OCI-LY7 (cell line): ENCODE measurements around the gene ERICH3. TPM values are rescaled to one million over a fixed set of nuclear protein-coding genes. Genes with fewer than 3 reads are reported as not detected.

Source experiments
- BruUV-seq: library from RNA; stranded (reverse); fragments of 400-500 nt; replicated peaks from 2 replicates; lab custom pipeline; 2021; lab: Mats Ljungman, UMichigan
- CTCF ChIA-PET: fragments of 300-600 bp; sonication (Branson Sonifier 250); formaldehyde crosslinking; loops from one replicate; lab custom pipeline; 2022; ENCODE audit warnings: antibody characterized with exemption; ENCODE audit not compliant: unreplicated experiment; lab: Charles Lee
- POLR2A ChIA-PET: fragments of 300-600 bp; sonication (Branson Sonifier 250); formaldehyde crosslinking; loops from one replicate; lab custom pipeline; 2022; ENCODE audit warnings: antibody characterized with exemption; lab: Charles Lee
- DNase-seq: peaks from one replicate; pipeline ENCODE4 v3.0.0-alpha.2; 2015; ENCODE audit warnings: low spot score
- H2AFZ ChIP-seq: fragments of 200-600 bp; sonication (generic), shearing (Covaris generic); 2 replicates; pipeline ENCODE4 v1.6.1; 2014; ENCODE audit warnings: mild to moderate bottlenecking, antibody characterized with exemption, low read length, moderate library complexity
- H3K27ac ChIP-seq: fragments of 200-600 bp; sonication (generic); 2 replicates; pipeline ENCODE4 v1.5.1; 2014; ENCODE audit warnings: mixed run types, low read depth, mild to moderate bottlenecking, moderate library complexity, low read length, inconsistent platforms; ENCODE audit not compliant: poor library complexity, severe bottlenecking
- H3K36me3 ChIP-seq: fragments of 200-600 bp; sonication (generic); 2 replicates; pipeline ENCODE4 v1.6.1; 2014; ENCODE audit warnings: mild to moderate bottlenecking, antibody characterized with exemption, low read length, moderate library complexity, mixed read lengths; ENCODE audit not compliant: insufficient read depth
- H3K4me1 ChIP-seq: fragments of 200-600 bp; sonication (generic); 2 replicates; pipeline ENCODE4 v1.5.1; 2014; ENCODE audit warnings: mild to moderate bottlenecking, low read length; ENCODE audit not compliant: insufficient read depth, poor library complexity, severe bottlenecking
- H3K4me2 ChIP-seq: fragments of 200-600 bp; sonication (generic); 2 replicates; pipeline ENCODE4 v1.6.1; 2014; ENCODE audit warnings: mild to moderate bottlenecking, low read length
- H3K4me3 ChIP-seq: fragments of 200-600 bp; sonication (generic); 2 replicates; pipeline ENCODE4 v1.5.1; 2014; ENCODE audit warnings: mild to moderate bottlenecking, low read depth, low read length; ENCODE audit not compliant: poor library complexity, severe bottlenecking
- H3K79me2 ChIP-seq: fragments of 200-600 bp; sonication (generic); 2 replicates; pipeline ENCODE4 v1.6.1; 2016; ENCODE audit warnings: low read depth, mild to moderate bottlenecking, low read length, moderate library complexity, mixed read lengths; ENCODE audit not compliant: insufficient read depth
- H3K9me2 ChIP-seq: fragments of 200-600 bp; sonication (generic); 2 replicates; pipeline ENCODE4 v1.6.1; 2016; ENCODE audit warnings: mild to moderate bottlenecking, low read length, mixed read lengths; ENCODE audit not compliant: insufficient read depth
- H3K9me3 ChIP-seq: fragments of 200-600 bp; sonication (generic); 2 replicates; pipeline ENCODE4 v1.6.1; 2014; ENCODE audit warnings: mild to moderate bottlenecking, mixed run types, low read length, mixed read lengths
- H4K20me1 ChIP-seq: fragments of 200-600 bp; sonication (generic); 2 replicates; pipeline ENCODE4 v1.6.1; 2014; ENCODE audit warnings: mild to moderate bottlenecking, antibody characterized with exemption, low read length, moderate library complexity, mixed read lengths; ENCODE audit not compliant: insufficient read depth
- EZH2phosphoT487 ChIP-seq: fragments of 200-600 bp; sonication (generic); IDR thresholded peaks from 2 replicates; pipeline ENCODE4 v1.6.1; 2018; ENCODE audit warnings: low read depth, borderline replicate concordance, mild to moderate bottlenecking, mixed run types, antibody characterized with exemption, low read length, moderate library complexity, mixed read lengths
- intact Hi-C: fragments of 100-400 bp; cut with micrococcal nuclease; formaldehyde crosslinking; loops from one replicate; pipeline ENCODE4 v1.10.0; 2022; ENCODE audit not compliant: unreplicated experiment
- total RNA-seq, 2 experiments: library from RNA; depleted of rRNA in 1 of 2; stranded (reverse); fragments of >200 nt in 1 of 2; shearing (Covaris generic) in 1 of 2; gene quantifications; 2 replicates each; pipeline ENCODE4 v1.2.3, GENCODE V29; 2014 to 2022
- TF ChIP-seq, protein P1 (sequence below): fragments of 200-600 bp; sonication (generic); conservative IDR thresholded peaks from 2 replicates; pipeline ENCODE4 v1.5.1; 2014; ENCODE audit warnings: mild to moderate bottlenecking, antibody characterized with exemption, low read length, moderate library complexity, mixed read lengths

ERICH3 gene
- total RNA-seq, 2 experiments from 2014 or later = not detected

DNA sequence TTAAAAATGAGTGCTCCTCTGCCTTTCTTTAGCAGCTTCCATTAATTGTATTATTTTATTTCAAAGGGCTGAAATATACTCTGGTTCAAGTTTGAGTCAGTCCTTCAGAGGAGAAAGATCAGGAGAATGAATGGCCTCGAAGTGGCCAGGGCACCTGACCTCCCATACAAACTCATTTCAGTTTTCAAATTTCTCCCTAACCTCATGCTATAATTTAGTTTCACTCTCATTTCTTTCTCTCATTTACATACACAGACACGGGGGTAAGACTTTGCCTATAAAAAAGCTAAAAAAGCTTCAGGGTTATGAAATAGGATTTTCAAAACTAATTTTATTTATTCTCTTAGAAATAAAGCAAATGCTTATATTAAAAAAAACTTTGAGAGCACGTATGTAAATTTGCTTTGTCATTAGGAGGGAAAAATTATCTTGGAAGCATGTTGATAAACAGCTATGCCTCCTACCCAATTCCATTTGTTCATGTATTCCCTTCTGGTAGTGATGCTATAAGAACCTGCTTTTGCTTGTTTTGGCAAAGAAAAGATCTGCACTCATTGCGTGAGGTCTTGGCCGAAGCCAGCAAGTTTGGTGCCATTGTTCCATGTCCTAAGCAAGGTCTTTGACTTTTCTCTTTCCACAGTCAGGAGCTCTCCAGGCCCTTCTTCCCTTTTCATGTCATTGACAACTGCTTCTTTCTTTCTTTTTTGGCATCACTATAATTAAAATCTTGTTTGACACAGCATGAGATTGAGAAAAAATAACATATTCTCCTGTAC is 80.8 kb downstream of the ERICH3 start:
- ChIA-PET CTCF (no interaction called here), POLR2A (interaction anchor here (0.7 to 1.5 kb wide), 4 partner anchors 12 to 565 kb away, joined by 3 to 6 read pairs (median 3); no protein-coding TSS in a partner anchor)
- no peak overlapping the region for H3K27ac ChIP-seq
- no peaks in the 10 kb centered on the region for H3K4me1 ChIP-seq
- no peaks in the 10 kb centered on the region for H4K20me1 ChIP-seq
- intact Hi-C loops = no loop called here
- H3K79me2 ChIP-seq = no peaks in the 10 kb centered on the region
- no peak overlapping the region for H2AFZ ChIP-seq
- no peaks in the 10 kb centered on the region for H3K9me2 ChIP-seq
- no peak for TF ChIP-seq EZH2phosphoT487
- TF ChIP-seq, protein P1, sequence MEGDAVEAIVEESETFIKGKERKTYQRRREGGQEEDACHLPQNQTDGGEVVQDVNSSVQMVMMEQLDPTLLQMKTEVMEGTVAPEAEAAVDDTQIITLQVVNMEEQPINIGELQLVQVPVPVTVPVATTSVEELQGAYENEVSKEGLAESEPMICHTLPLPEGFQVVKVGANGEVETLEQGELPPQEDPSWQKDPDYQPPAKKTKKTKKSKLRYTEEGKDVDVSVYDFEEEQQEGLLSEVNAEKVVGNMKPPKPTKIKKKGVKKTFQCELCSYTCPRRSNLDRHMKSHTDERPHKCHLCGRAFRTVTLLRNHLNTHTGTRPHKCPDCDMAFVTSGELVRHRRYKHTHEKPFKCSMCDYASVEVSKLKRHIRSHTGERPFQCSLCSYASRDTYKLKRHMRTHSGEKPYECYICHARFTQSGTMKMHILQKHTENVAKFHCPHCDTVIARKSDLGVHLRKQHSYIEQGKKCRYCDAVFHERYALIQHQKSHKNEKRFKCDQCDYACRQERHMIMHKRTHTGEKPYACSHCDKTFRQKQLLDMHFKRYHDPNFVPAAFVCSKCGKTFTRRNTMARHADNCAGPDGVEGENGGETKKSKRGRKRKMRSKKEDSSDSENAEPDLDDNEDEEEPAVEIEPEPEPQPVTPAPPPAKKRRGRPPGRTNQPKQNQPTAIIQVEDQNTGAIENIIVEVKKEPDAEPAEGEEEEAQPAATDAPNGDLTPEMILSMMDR = no peak
- DNase-seq = no peak
- no TSS peak for BruUV-seq
- no peak overlapping the region for H3K4me2 ChIP-seq
- H3K4me3 ChIP-seq = no peak overlapping the region
- H3K36me3 ChIP-seq = no peaks in the 10 kb centered on the region
- no peaks in the 10 kb centered on the region for H3K9me3 ChIP-seq

DNA sequence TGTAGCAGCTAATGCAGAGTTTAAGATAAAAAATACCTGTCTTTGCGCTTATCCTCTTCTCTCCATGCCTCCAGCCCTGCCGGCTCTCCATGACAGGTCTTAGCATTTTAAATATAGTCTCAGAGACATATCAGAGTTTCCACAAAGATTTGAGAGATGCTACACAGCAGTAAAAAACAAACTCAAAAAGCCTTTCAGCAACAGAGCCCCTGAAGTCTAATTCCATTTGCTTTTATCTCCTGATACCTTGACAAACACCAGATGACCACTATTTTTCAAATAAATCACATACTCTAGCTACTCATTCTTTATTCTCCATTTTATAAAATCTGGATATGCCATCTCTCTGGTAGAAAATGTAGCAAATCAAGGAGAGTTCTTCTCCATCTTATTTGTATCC is 81.6 kb downstream of the ERICH3 start:
- CTCF ChIA-PET = no interaction called here

More for the DNA sequence above, 81.6 kb downstream of the ERICH3 start:
- no TSS peak for BruUV-seq
- Histone ChIP-seq H3K36me3 (no peaks in the 10 kb centered on the region), H3K4me3 (no peak overlapping the region), H2AFZ (no peak overlapping the region), H3K4me1 (no peaks in the 10 kb centered on the region), H4K20me1 (no peaks in the 10 kb centered on the region), H3K9me2 (no peaks in the 10 kb centered on the region), H3K4me2 (no peak overlapping the region), H3K27ac (no peak overlapping the region), H3K9me3 (no peaks in the 10 kb centered on the region), H3K79me2 (no peaks in the 10 kb centered on the region)
- DNase-seq = no peak
- no peak for TF ChIP-seq EZH2phosphoT487
- TF ChIP-seq, protein P1 = no peak
- intact Hi-C loops = no loop called here
- POLR2A ChIA-PET = interaction anchor here (0.6 to 1.5 kb wide), 5 partner anchors 12 to 169 kb away, joined by 3 to 6 read pairs (median 3); no protein-coding TSS in a partner anchor
